IMR-90 (cell line): ENCODE measurements around the gene MARS2. TPM values are rescaled to one million over a fixed set of nuclear protein-coding genes. Genes with fewer than 3 reads are reported as not detected.
"Not testable (repeated sequence)": the region's sequence is repeated elsewhere in the genome, so short reads cannot be mapped to it uniquely, and the experiment has no call there.

Source experiments
- ATAC-seq: fragments of 200-7000 bp; cut with Tn5 transposase; 2 replicates; pipeline ENCODE4 v1.9.1; 2020; ENCODE audit warnings: low read depth, mild to moderate bottlenecking, moderate library complexity
- BruUV-seq: library from RNA; stranded (reverse); fragments of 400-500 nt; replicated peaks from 2 replicates; lab custom pipeline; 2021; lab: Mats Ljungman, UMichigan
- CTCF ChIA-PET: fragments of 300-600 bp; formaldehyde crosslinking; extraction: SDS; loops from one replicate; lab custom pipeline; 2021; ENCODE audit warnings: antibody characterized with exemption; lab: Yijun Ruan, JAX
- POLR2A ChIA-PET: fragments of 300-600 bp; sonication (Branson Sonifier 250); formaldehyde crosslinking; loops from one replicate; lab custom pipeline; 2022; ENCODE audit warnings: antibody characterized with exemption; ENCODE audit not compliant: unreplicated experiment; lab: Charles Lee
- DNase-seq: peaks from one replicate; pipeline ENCODE4 v3.0.0; 2013
- H2AFZ ChIP-seq: replicated peaks from 2 replicates; pipeline ENCODE3; 2013; ENCODE audit warnings: low read length, mild to moderate bottlenecking; ENCODE audit not compliant: poor library complexity
- H2AK5ac ChIP-seq: 2 replicates; pipeline ENCODE4 v1.6.1; 2013; ENCODE audit warnings: low read depth, low read length, inconsistent platforms
- H2AK9ac ChIP-seq: replicated peaks from 2 replicates; pipeline ENCODE3; 2013; ENCODE audit warnings: mild to moderate bottlenecking, low read depth, low read length, moderate library complexity; ENCODE audit not compliant: poor library complexity
- H2BK120ac ChIP-seq: 2 replicates; pipeline ENCODE4 v1.6.1; 2013; ENCODE audit warnings: low read depth, low read length, inconsistent platforms
- H2BK15ac ChIP-seq: 3 replicates; pipeline ENCODE4 v1.6.1; 2013; ENCODE audit warnings: low read depth, low read length, inconsistent platforms
- H2BK20ac ChIP-seq: 2 replicates; pipeline ENCODE4 v1.6.1; 2013; ENCODE audit warnings: low read depth, mild to moderate bottlenecking, inconsistent platforms, low read length, moderate library complexity
- H2BK5ac ChIP-seq: 2 replicates; pipeline ENCODE4 v1.6.1; 2013; ENCODE audit warnings: mild to moderate bottlenecking, low read depth, low read length, inconsistent platforms; ENCODE audit not compliant: poor library complexity, severe bottlenecking
- H3K14ac ChIP-seq: replicated peaks from 2 replicates; pipeline ENCODE4 v1.6.1; 2013; ENCODE audit warnings: low read depth, low read length, inconsistent platforms
- H3K18ac ChIP-seq: 2 replicates; pipeline ENCODE4 v1.6.1; 2013; ENCODE audit warnings: low read depth, low read length, control low read depth
- H3K23ac ChIP-seq: 2 replicates; pipeline ENCODE4 v1.6.1; 2013; ENCODE audit warnings: low read depth, low read length, inconsistent platforms
- H3K27ac ChIP-seq: 2 replicates; pipeline ENCODE4 v1.5.1; 2013; ENCODE audit warnings: mild to moderate bottlenecking, control low read depth, low read length; ENCODE audit not compliant: insufficient read depth
- H3K27me3 ChIP-seq: 2 replicates; pipeline ENCODE4 v1.6.1; 2013; ENCODE audit warnings: low read length; ENCODE audit not compliant: control insufficient read depth, insufficient read depth
- H3K36me3 ChIP-seq: 2 replicates; pipeline ENCODE4 v1.6.1; 2013; ENCODE audit warnings: low read length, mixed read lengths; ENCODE audit not compliant: control insufficient read depth, insufficient read depth
- H3K4ac ChIP-seq: 2 replicates; pipeline ENCODE4 v1.6.1; 2013; ENCODE audit warnings: low read depth, low read length, inconsistent platforms
- H3K4me1 ChIP-seq: 2 replicates; pipeline ENCODE4 v1.6.1; 2013; ENCODE audit warnings: low read length, mixed read lengths; ENCODE audit not compliant: control insufficient read depth, insufficient read depth
- H3K4me2 ChIP-seq: 2 replicates; pipeline ENCODE4 v1.6.1; 2013; ENCODE audit warnings: low read depth, mild to moderate bottlenecking, control low read depth, low read length, moderate library complexity
- H3K4me3 ChIP-seq: 2 replicates; pipeline ENCODE4 v1.5.1; 2013; ENCODE audit warnings: low read depth, mild to moderate bottlenecking, control low read depth, low read length, moderate library complexity; ENCODE audit not compliant: insufficient read depth
- H3K56ac ChIP-seq: 2 replicates; pipeline ENCODE4 v1.6.1; 2013; ENCODE audit warnings: low read length, inconsistent platforms; ENCODE audit not compliant: insufficient read depth; ENCODE audit errors: extremely low read depth
- H3K79me1 ChIP-seq, 2 experiments: 2 replicates each; pipeline ENCODE4 v1.6.1; 2013; ENCODE audit warnings: low read length in 2 of 2, inconsistent platforms in 1 of 2, low read depth in 1 of 2
- H3K9ac ChIP-seq: 2 replicates; pipeline ENCODE4 v1.6.1; 2013; ENCODE audit warnings: low read depth, low read length, control low read depth
- H3K9me1 ChIP-seq: 2 replicates; pipeline ENCODE4 v1.6.1; 2013; ENCODE audit warnings: low read length, inconsistent platforms; ENCODE audit not compliant: insufficient read depth
- H3K9me3 ChIP-seq: 2 replicates; pipeline ENCODE4 v1.6.1; 2013; ENCODE audit warnings: low read length; ENCODE audit not compliant: control insufficient read depth, insufficient read depth
- H4K20me1 ChIP-seq: 2 replicates; pipeline ENCODE4 v1.6.1; 2013; ENCODE audit warnings: low read length, inconsistent platforms; ENCODE audit not compliant: insufficient read depth
- H4K5ac ChIP-seq: 2 replicates; pipeline ENCODE4 v1.6.1; 2013; ENCODE audit warnings: mild to moderate bottlenecking, low read depth, low read length, control low read depth
- H4K8ac ChIP-seq, 2 experiments: 2 replicates each; pipeline ENCODE4 v1.6.1; 2013; ENCODE audit warnings: low read depth in 2 of 2, low read length in 2 of 2, control low read depth in 1 of 2, inconsistent platforms in 1 of 2
- H4K91ac ChIP-seq: 2 replicates; pipeline ENCODE4 v1.6.1; 2013; ENCODE audit warnings: low read depth, low read length, inconsistent platforms; ENCODE audit not compliant: insufficient read depth
- CEBPB ChIP-seq: IDR thresholded peaks from 2 replicates; pipeline ENCODE4 v1.6.1; 2012; ENCODE audit warnings: low read depth, low read length, improper control_type of control experiment
- SMC3 ChIP-seq: fragments of 150-350 bp; IDR thresholded peaks from 2 replicates; pipeline ENCODE4 v1.6.1; 2016; ENCODE audit warnings: low read depth, mild to moderate bottlenecking, antibody characterized with exemption, low read length, moderate library complexity
- WGBS, 2 experiments: methylation state at CpG; one replicate each; pipeline versions ENCODE4 v1.1.5 to v1.1.7; 2013; ENCODE audit warnings: missing lambda C conversion rate in 2 of 2; ENCODE audit not compliant: insufficient read length in 1 of 2; ENCODE audit errors: extremely low coverage in 2 of 2; 5-methylcytosine and 5-hydroxymethylcytosine counted together
- dilution Hi-C: fragments of 300-500 bp; cut with HindIII; formaldehyde crosslinking; loops from one replicate; pipeline ENCODE4 v1.14.3; 2018; ENCODE audit warnings: low sequenced_read_pairs; ENCODE audit not compliant: unreplicated experiment
- in situ Hi-C: fragments of 300-500 bp; cut with MboI; formaldehyde crosslinking; loops from 3 replicates; pipeline ENCODE4 v1.14.3; 2019; ENCODE audit warnings: low sequenced_read_pairs, inconsistent platforms, mixed read lengths
- intact Hi-C: fragments of 100-400 bp; cut with micrococcal nuclease; formaldehyde crosslinking; loops from 2 replicates; pipeline ENCODE4 v1.10.0; 2022
- polyA plus RNA-seq, 3 experiments: library from polyadenylated mRNA; depleted of rRNA; stranded (reverse); fragments of >200 nt; gene quantifications; 2 replicates each; pipeline ENCODE4 v1.2.3, GENCODE V29; 2012; ENCODE audit warnings: low replicate concordance in 1 of 3
- total RNA-seq: library from RNA; depleted of rRNA; stranded (reverse); fragments of >200 nt; gene quantifications from 2 replicates; pipeline ENCODE4 v1.2.3, GENCODE V29; 2012

MARS2 gene
- total and polyA plus RNA-seq, 2 of the 4 experiments (the other 2 are of a cell fraction): 3.4 to 3.8 TPM

DNA sequence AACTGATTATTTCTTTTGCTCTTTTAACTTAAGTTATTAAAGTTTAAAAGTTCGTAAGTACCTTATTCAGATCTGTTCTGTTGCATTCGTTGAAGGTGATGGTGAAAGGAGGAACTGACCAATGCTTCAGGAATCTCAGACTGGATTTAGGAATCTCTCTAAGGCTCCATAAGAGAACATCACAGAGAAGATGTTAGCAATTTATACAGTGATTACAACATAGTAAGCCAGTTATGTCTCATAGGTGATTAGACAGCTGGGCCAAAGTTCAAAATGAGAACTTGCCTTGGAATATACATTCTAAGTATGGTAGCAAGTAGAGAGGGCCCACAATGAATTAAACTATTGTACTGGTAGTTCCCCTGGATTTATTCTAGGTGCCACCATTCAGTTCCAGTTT is 3.2 kb downstream of the MARS2 start:
- DNase-seq: peak; percentile 80
- Histone ChIP-seq H3K27ac (no peak overlapping the region), H3K9me1 (peaks cover 9% of the 10 kb centered on the region), H4K5ac (no peak overlapping the region), H3K4me2 (peak overlapping the region; percentile 73), H3K9me3 (no peaks in the 10 kb centered on the region), H2BK20ac (peak overlapping the region; percentile 46; the same call in 1 of the 2 replicates), H3K4me3 (no peak overlapping the region), H3K27me3 (no peaks in the 10 kb centered on the region), H3K4me1 (peaks cover 6% of the 10 kb centered on the region), H3K23ac (no peak overlapping the region), H2BK120ac (peak overlapping the region; percentile 20; the same call in 1 of the 2 replicates), H3K79me1 (peaks cover 26 to 51% of the 10 kb centered on the region in 2 experiments), H2AFZ (no peak overlapping the region), H2BK15ac (0 out of 3 replicates have a peak overlapping the region, but pooled peaks have one; percentile 62), H3K9ac (no peak overlapping the region), H2BK5ac (peak overlapping the region; percentile 43), H4K91ac (no peak overlapping the region), H3K56ac (no peak overlapping the region), H3K18ac (no peak overlapping the region), H4K20me1 (peaks cover 20% of the 10 kb centered on the region), H2AK9ac (no peak overlapping the region), H2AK5ac (0 out of 2 replicates have a peak overlapping the region, but pooled peaks have one; percentile 65), H4K8ac (no peak overlapping the region), H3K14ac (no peak overlapping the region), H3K4ac (no peak overlapping the region), H3K36me3 (peaks cover 2% of the 10 kb centered on the region; the same call in 1 of the 2 replicates)
- ATAC-seq: peak; percentile 2; the same call in 1 of the 2 replicates
- intact Hi-C loops: loop anchor here (5.0 to 10.0 kb wide), 4 partner anchors 191 to 589 kb away; partner anchors contain the start of genes MOB4 and SF3B1
- dilution Hi-C loops: no loop called here
- no CpG with 5 or more reads among the region's 2 CpGs for WGBS, 2 experiments
- TF ChIP-seq CEBPB (peak; percentile 87), SMC3 (no peak)
- in situ Hi-C loops: loop anchor here (10.0 kb wide), 1 partner anchor 194 kb away; the partner anchor contains the start of gene MOB4
- POLR2A ChIA-PET: no interaction called here
- BruUV-seq: no TSS peak
- CTCF ChIA-PET: interaction anchor here (0.6 to 1.1 kb wide), 2 partner anchors 71 to 88 kb away, joined by 3 to 5 read pairs; no protein-coding TSS in a partner anchor

DNA sequence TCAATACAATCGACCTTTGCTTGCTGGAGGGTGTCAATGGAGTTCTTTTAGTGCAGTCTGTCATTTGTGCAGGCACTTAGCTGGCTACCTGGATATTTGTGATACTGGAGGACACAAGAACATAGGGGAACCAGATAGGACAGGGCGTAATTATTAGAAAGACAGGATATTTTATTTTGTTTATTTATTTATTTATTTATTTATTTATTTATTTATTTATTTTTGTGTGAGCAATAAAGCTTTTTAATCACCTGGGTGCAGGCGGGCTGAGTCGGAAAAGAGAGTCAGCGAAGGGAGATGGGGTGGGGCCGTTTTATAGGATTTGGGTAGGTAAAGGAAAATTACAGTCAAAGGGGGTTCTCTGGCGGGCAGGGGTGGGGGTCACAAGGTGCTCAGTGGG is 4.0 kb downstream of the MARS2 start:
- not testable (repeated sequence) for BruUV-seq, H3K27ac ChIP-seq
- intact Hi-C loops: loop anchor here (5.0 to 10.0 kb wide), 4 partner anchors 192 to 588 kb away; partner anchors contain the start of genes MOB4 and SF3B1

More for the DNA sequence above, 4.0 kb downstream of the MARS2 start:
- Histone ChIP-seq H3K79me1 (peaks cover 26 to 51% of the 10 kb centered on the region in 2 experiments), H3K18ac (peak overlapping the region; percentile 8; the same call in 1 of the 2 replicates), H3K23ac (peak overlapping the region; percentile 41; the same call in 1 of the 2 replicates), H2AK5ac (0 out of 2 replicates have a peak overlapping the region, but pooled peaks have one; percentile 2), H2BK15ac (0 out of 3 replicates have a peak overlapping the region, but pooled peaks have one; percentile 62), H4K20me1 (peaks cover 20% of the 10 kb centered on the region)
- H3K9ac ChIP-seq, H3K4ac ChIP-seq, H3K4me3 ChIP-seq, H3K9me3 ChIP-seq, ATAC-seq, H2AFZ ChIP-seq, H3K27me3 ChIP-seq, H2BK5ac ChIP-seq, H2BK20ac ChIP-seq, H4K91ac ChIP-seq, H4K8ac ChIP-seq, H3K14ac ChIP-seq, H3K36me3 ChIP-seq, DNase-seq, H2BK120ac ChIP-seq, H3K4me1 ChIP-seq, POLR2A ChIA-PET, H3K56ac ChIP-seq, H4K5ac ChIP-seq, H3K4me2 ChIP-seq, dilution Hi-C loops, H2AK9ac ChIP-seq, H3K9me1 ChIP-seq: not testable (repeated sequence)
- WGBS, 2 experiments: no CpG with 5 or more reads among the region's 7 CpGs
- in situ Hi-C loops: loop anchor here (10.0 kb wide), 1 partner anchor 194 kb away; the partner anchor contains the start of gene MOB4
- CTCF ChIA-PET: interaction anchor here (1.1 kb wide), 1 partner anchor 70 kb away, joined by 3 read pairs; no protein-coding TSS in a partner anchor
